ENCODE measurements around the gene LIPC.
A peak's percentile ranks its signal among the peaks of the same experiment; 100 is the strongest.

Gene LIPC

DNA sequence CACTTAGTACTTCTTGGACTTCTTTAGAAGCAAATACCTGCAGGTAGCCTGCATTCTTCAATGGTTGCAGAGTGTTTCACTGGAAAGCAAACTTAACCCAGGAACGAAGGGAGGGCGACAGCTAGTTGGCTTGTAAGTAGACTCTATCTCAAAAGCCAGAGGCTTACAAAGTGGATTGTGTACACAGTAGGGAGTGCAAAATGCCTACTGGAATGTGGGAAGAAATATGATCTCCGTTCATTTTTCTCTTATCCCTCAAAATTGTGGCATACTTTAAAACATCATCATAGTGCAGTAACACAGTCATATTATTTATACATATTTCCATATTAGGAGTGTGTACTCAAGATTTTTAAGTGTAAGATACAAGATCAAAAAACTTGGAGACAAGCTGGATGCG, 155.7 kb downstream of the LIPC start:
- Histone ChIP-seq H4K8ac (ENCODE audit: low read depth, low read length) (no peak overlapping the region), H3K4me3 (ENCODE audit: low read length) (no peak overlapping the region), H3K36me3 (ENCODE audit: control insufficient read depth, insufficient read depth, low read length) (no peaks in the 10 kb centered on the region), H3K79me1 (ENCODE audit: low read length) (no peaks in the 10 kb centered on the region), H3K4me1 (ENCODE audit: control insufficient read depth, low read depth, low read length) (no peaks in the 10 kb centered on the region), H3K23ac (ENCODE audit: low read length) (no peak overlapping the region), H3K27me3 (ENCODE audit: insufficient read depth, low read length, poor library complexity) (no peaks in the 10 kb centered on the region), H3K18ac (ENCODE audit: low read length) (no peak overlapping the region), H3K4me2 (ENCODE audit: low read length) (no peak overlapping the region), H3K56ac (ENCODE audit: low read length) (no peak overlapping the region), H2AK5ac (ENCODE audit: low read length) (no peak overlapping the region), H4K5ac (ENCODE audit: low read length) (no peak overlapping the region), H3K27ac (ENCODE audit: low read depth, low read length) (no peak overlapping the region), H2BK5ac (ENCODE audit: low read length) (no peak overlapping the region), H2BK15ac (replicated peaks; ENCODE audit: low read depth) (no peak overlapping the region), H3K79me2 (ENCODE audit: control insufficient read depth, insufficient read depth, low read length) (no peaks in the 10 kb centered on the region), H3K9ac (ENCODE audit: low read length) (no peak overlapping the region), H2BK120ac (ENCODE audit: low read depth, low read length) (no peak overlapping the region), H3K4ac (ENCODE audit: low read depth, low read length) (no peak overlapping the region)
- WGBS (ENCODE audit: extremely low coverage, insufficient coverage, low lambda C conversion rate): no CpG with 5 or more reads among the region's 4 CpGs
- no peak for DNase-seq

DNA sequence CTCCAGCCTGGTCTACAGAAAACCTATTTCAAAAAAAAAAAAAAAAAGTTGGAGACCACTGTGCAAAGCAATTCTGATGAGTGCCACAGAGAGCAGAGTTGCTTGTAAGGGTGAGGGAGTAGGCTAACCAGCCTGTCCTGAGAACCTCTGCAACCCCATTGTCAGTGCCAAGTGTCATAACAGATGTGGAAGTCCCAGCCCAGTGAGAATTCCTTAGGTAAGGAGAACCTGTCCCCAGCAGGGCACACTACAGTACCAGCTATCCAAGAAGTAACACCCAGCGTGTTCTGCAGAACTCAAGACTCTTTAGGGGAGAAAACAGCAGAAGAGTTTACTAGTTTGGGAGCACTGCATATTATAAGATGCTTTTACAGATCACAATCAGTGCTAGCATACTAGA, 156.3 kb downstream of the LIPC start:
- H4K8ac ChIP-seq (ENCODE audit: low read depth, low read length): no peak overlapping the region
- no peaks in the 10 kb centered on the region for H3K79me1 ChIP-seq (ENCODE audit: low read length)
- no peak overlapping the region for H3K23ac ChIP-seq (ENCODE audit: low read length)
- H3K4me3 ChIP-seq (ENCODE audit: low read length): no peak overlapping the region
- H3K27me3 ChIP-seq (ENCODE audit: insufficient read depth, low read length, poor library complexity): no peaks in the 10 kb centered on the region
- H3K18ac ChIP-seq (ENCODE audit: low read length): no peak overlapping the region
- H3K4me1 ChIP-seq (ENCODE audit: control insufficient read depth, low read depth, low read length): no peaks in the 10 kb centered on the region
- no peak overlapping the region for H3K9ac ChIP-seq (ENCODE audit: low read length)
- H2BK15ac ChIP-seq (replicated peaks; ENCODE audit: low read depth): no peak overlapping the region
- no peak overlapping the region for H3K56ac ChIP-seq (ENCODE audit: low read length)
- H2BK120ac ChIP-seq (ENCODE audit: low read depth, low read length): no peak overlapping the region
- no peak overlapping the region for H4K5ac ChIP-seq (ENCODE audit: low read length)
- H2BK5ac ChIP-seq (ENCODE audit: low read length): no peak overlapping the region
- no CpG with 5 or more reads among the region's 1 CpG for WGBS (ENCODE audit: extremely low coverage, insufficient coverage, low lambda C conversion rate)
- no peak overlapping the region for H3K4ac ChIP-seq (ENCODE audit: low read depth, low read length)
- no peak overlapping the region for H3K4me2 ChIP-seq (ENCODE audit: low read length)
- H2AK5ac ChIP-seq (ENCODE audit: low read length): no peak overlapping the region
- no peaks in the 10 kb centered on the region for H3K36me3 ChIP-seq (ENCODE audit: control insufficient read depth, insufficient read depth, low read length)
- H3K79me2 ChIP-seq (ENCODE audit: control insufficient read depth, insufficient read depth, low read length): no peaks in the 10 kb centered on the region
- H3K27ac ChIP-seq (ENCODE audit: low read depth, low read length): no peak overlapping the region
- DNase-seq: peak; percentile 52

DNA sequence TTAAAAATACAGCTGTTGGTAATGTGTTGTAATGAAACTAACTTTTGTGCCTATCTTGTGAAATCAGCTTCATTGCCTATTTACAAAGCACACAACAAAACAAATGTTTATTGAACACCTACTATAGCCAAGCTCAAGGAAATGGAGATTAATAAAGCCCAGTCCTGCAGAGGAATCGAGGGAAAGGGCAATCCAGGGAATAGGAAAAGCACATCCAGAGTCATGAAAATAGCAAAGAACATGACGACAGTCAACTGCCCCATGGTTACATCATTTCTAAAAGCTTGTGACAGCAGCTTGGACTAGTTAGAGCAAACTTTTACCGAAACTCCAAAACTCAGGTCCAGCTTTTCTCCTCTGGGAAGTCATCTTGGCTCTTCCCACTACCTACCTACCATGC, 157.3 kb downstream of the LIPC start:
- Histone ChIP-seq H3K56ac (ENCODE audit: low read length) (no peak overlapping the region), H2BK15ac (replicated peaks; ENCODE audit: low read depth) (no peak overlapping the region), H4K5ac (ENCODE audit: low read length) (no peak overlapping the region), H3K79me2 (ENCODE audit: control insufficient read depth, insufficient read depth, low read length) (no peaks in the 10 kb centered on the region), H3K18ac (ENCODE audit: low read length) (peak overlapping the region; percentile 39), H2BK5ac (ENCODE audit: low read length) (peak overlapping the region; percentile 13), H3K4me1 (ENCODE audit: control insufficient read depth, low read depth, low read length) (no peaks in the 10 kb centered on the region), H4K8ac (ENCODE audit: low read depth, low read length) (no peak overlapping the region), H2AK5ac (ENCODE audit: low read length) (no peak overlapping the region), H2BK120ac (ENCODE audit: low read depth, low read length) (no peak overlapping the region), H3K9ac (ENCODE audit: low read length) (no peak overlapping the region), H3K36me3 (ENCODE audit: control insufficient read depth, insufficient read depth, low read length) (no peaks in the 10 kb centered on the region), H3K4ac (ENCODE audit: low read depth, low read length) (no peak overlapping the region), H3K27ac (ENCODE audit: low read depth, low read length) (no peak overlapping the region), H3K4me3 (ENCODE audit: low read length) (no peak overlapping the region), H3K4me2 (ENCODE audit: low read length) (no peak overlapping the region), H3K79me1 (ENCODE audit: low read length) (no peaks in the 10 kb centered on the region), H3K27me3 (ENCODE audit: insufficient read depth, low read length, poor library complexity) (no peaks in the 10 kb centered on the region), H3K23ac (ENCODE audit: low read length) (no peak overlapping the region)
- DNase-seq: no peak
- WGBS (ENCODE audit: extremely low coverage, insufficient coverage, low lambda C conversion rate): no CpG with 5 or more reads among the region's 3 CpGs

DNA sequence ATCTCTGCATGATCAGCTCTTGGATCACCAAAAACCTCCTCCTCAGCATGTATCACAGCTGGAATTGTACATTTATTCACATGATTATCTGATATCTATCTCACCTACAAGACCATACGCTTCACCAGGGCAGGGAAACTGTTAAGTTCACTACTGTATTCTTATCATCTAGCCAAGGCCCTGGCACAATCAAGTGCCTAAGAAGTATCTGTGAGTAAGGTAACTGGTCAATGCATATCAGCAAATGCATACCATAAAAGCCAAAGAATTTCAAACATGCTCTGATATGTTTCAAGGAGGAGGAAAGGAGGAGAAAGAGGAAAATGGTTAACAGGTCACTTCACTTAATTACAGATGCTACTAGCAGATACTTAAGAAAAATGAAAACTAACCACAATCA, 158.4 kb downstream of the LIPC start:
- no peak overlapping the region for H3K4me2 ChIP-seq (ENCODE audit: low read length)
- H2BK15ac ChIP-seq (replicated peaks; ENCODE audit: low read depth): no peak overlapping the region
- no peaks in the 10 kb centered on the region for H3K79me1 ChIP-seq (ENCODE audit: low read length)
- no peak overlapping the region for H2BK5ac ChIP-seq (ENCODE audit: low read length)
- H3K4me3 ChIP-seq (ENCODE audit: low read length): no peak overlapping the region
- no peak overlapping the region for H4K8ac ChIP-seq (ENCODE audit: low read depth, low read length)
- H2AK5ac ChIP-seq (ENCODE audit: low read length): no peak overlapping the region
- H3K4me1 ChIP-seq (ENCODE audit: control insufficient read depth, low read depth, low read length): no peaks in the 10 kb centered on the region
- H3K27me3 ChIP-seq (ENCODE audit: insufficient read depth, low read length, poor library complexity): no peaks in the 10 kb centered on the region
- H3K4ac ChIP-seq (ENCODE audit: low read depth, low read length): no peak overlapping the region
- peak; percentile 90 for DNase-seq
- H3K23ac ChIP-seq (ENCODE audit: low read length): no peak overlapping the region
- no peak overlapping the region for H3K18ac ChIP-seq (ENCODE audit: low read length)
- H3K56ac ChIP-seq (ENCODE audit: low read length): no peak overlapping the region
- no CpG with 5 or more reads among the region's 1 CpG for WGBS (ENCODE audit: extremely low coverage, insufficient coverage, low lambda C conversion rate)
- H4K5ac ChIP-seq (ENCODE audit: low read length): no peak overlapping the region
- H2BK120ac ChIP-seq (ENCODE audit: low read depth, low read length): no peak overlapping the region
- no peak overlapping the region for H3K27ac ChIP-seq (ENCODE audit: low read depth, low read length)
- no peaks in the 10 kb centered on the region for H3K79me2 ChIP-seq (ENCODE audit: control insufficient read depth, insufficient read depth, low read length)
- no peaks in the 10 kb centered on the region for H3K36me3 ChIP-seq (ENCODE audit: control insufficient read depth, insufficient read depth, low read length)
- no peak overlapping the region for H3K9ac ChIP-seq (ENCODE audit: low read length)

DNA sequence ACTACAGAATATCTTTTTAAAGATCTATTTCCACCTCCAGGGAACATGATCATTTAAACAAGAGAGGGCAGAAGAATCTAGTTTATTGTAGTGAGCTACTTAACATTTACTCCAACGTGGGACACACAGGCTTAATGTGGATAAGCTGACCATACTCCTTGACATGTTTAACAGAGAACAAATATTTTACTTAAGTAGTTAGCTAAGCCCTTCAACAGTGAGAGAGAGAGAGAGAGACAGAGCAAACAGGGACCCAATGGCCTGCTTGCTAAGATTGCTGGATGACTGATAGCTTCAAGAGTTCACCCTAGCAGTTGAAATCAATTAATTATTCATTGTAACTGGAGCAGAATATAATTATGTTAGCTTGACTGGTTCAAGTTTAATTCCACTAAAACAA, 159.1 kb downstream of the LIPC start:
- no CpG with 5 or more reads among the region's 1 CpG for WGBS (ENCODE audit: extremely low coverage, insufficient coverage, low lambda C conversion rate)
- Histone ChIP-seq H3K9ac (ENCODE audit: low read length) (no peak overlapping the region), H3K18ac (ENCODE audit: low read length) (no peak overlapping the region), H3K4me2 (ENCODE audit: low read length) (no peak overlapping the region), H3K27ac (ENCODE audit: low read depth, low read length) (no peak overlapping the region), H3K56ac (ENCODE audit: low read length) (no peak overlapping the region), H3K4ac (ENCODE audit: low read depth, low read length) (no peak overlapping the region), H3K36me3 (ENCODE audit: control insufficient read depth, insufficient read depth, low read length) (no peaks in the 10 kb centered on the region), H3K23ac (ENCODE audit: low read length) (no peak overlapping the region), H3K4me1 (ENCODE audit: control insufficient read depth, low read depth, low read length) (no peaks in the 10 kb centered on the region), H2AK5ac (ENCODE audit: low read length) (no peak overlapping the region), H3K79me2 (ENCODE audit: control insufficient read depth, insufficient read depth, low read length) (no peaks in the 10 kb centered on the region), H4K8ac (ENCODE audit: low read depth, low read length) (no peak overlapping the region), H2BK15ac (replicated peaks; ENCODE audit: low read depth) (no peak overlapping the region), H4K5ac (ENCODE audit: low read length) (no peak overlapping the region), H3K79me1 (ENCODE audit: low read length) (no peaks in the 10 kb centered on the region), H3K27me3 (ENCODE audit: insufficient read depth, low read length, poor library complexity) (no peaks in the 10 kb centered on the region), H3K4me3 (ENCODE audit: low read length) (no peak overlapping the region), H2BK120ac (ENCODE audit: low read depth, low read length) (no peak overlapping the region), H2BK5ac (ENCODE audit: low read length) (no peak overlapping the region)
- peak; percentile 28 for DNase-seq

DNA sequence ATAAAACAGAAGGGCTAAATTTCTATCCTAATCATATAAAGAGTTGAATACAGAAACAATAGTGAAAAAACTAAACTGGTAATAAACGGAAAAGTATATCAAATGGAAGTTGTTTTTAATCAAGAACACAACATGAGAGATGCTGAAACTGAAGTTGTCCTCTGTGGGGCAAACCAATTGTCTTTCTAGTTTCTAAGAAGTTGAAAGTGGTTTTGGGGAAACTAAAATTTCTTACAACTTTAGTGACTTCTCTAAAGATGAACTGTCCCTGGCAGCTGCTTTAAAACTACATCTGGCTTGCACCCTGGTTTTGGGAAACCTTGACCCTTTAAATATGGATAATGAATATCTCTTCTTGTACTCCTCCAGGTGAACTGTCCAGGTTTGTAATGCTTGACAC, 162.1 kb downstream of the LIPC start:
- Histone ChIP-seq H2BK120ac (ENCODE audit: low read depth, low read length) (no peak overlapping the region), H3K9ac (ENCODE audit: low read length) (no peak overlapping the region), H2BK15ac (replicated peaks; ENCODE audit: low read depth) (no peak overlapping the region), H3K4me1 (ENCODE audit: control insufficient read depth, low read depth, low read length) (no peaks in the 10 kb centered on the region), H3K4ac (ENCODE audit: low read depth, low read length) (no peak overlapping the region), H3K27ac (ENCODE audit: low read depth, low read length) (no peak overlapping the region), H3K36me3 (ENCODE audit: control insufficient read depth, insufficient read depth, low read length) (no peaks in the 10 kb centered on the region), H3K4me2 (ENCODE audit: low read length) (no peak overlapping the region), H3K23ac (ENCODE audit: low read length) (no peak overlapping the region), H2BK5ac (ENCODE audit: low read length) (no peak overlapping the region), H3K27me3 (ENCODE audit: insufficient read depth, low read length, poor library complexity) (no peaks in the 10 kb centered on the region), H2AK5ac (ENCODE audit: low read length) (no peak overlapping the region), H3K4me3 (ENCODE audit: low read length) (no peak overlapping the region), H3K79me2 (ENCODE audit: control insufficient read depth, insufficient read depth, low read length) (no peaks in the 10 kb centered on the region), H3K79me1 (ENCODE audit: low read length) (no peaks in the 10 kb centered on the region), H4K5ac (ENCODE audit: low read length) (no peak overlapping the region), H4K8ac (ENCODE audit: low read depth, low read length) (no peak overlapping the region), H3K56ac (ENCODE audit: low read length) (no peak overlapping the region), H3K18ac (ENCODE audit: low read length) (no peak overlapping the region)
- no peak for DNase-seq
- no CpG with 5 or more reads among the region's 1 CpG for WGBS (ENCODE audit: extremely low coverage, insufficient coverage, low lambda C conversion rate)
